Iris pigment epithelial cell (primary cell): ENCODE measurements around the gene CD52.

Source experiments
- DNase-seq: peaks from one replicate; pipeline ENCODE4 v3.0.0-alpha.2; 2011; ENCODE audit warnings: low read depth

CD52 gene

GRCh38 chr1:26335774-26336476 is 18.2 kb downstream of the CD52 start:
- no peak for DNase-seq

GRCh38 chr1:26336477-26337205 is 18.9 kb downstream of the CD52 start:
- no peak for DNase-seq

- no peak for DNase-seq
Measured at GRCh38 chr1:26337206-26337535, 19.4 kb downstream of the CD52 start.

GRCh38 chr1:26337625-26338024 is 19.9 kb downstream of the CD52 start:
- DNase-seq: no peak

GRCh38 chr1:26338670-26339069 is 20.9 kb downstream of the CD52 start:
- DNase-seq: no peak

GRCh38 chr1:26340047-26340481 is 22.3 kb downstream of the CD52 start:
- no peak for DNase-seq

GRCh38 chr1:26344147-26344920 is 26.6 kb downstream of the CD52 start:
- no peak for DNase-seq

- DNase-seq: no peak
Measured at GRCh38 chr1:26345718-26346117, 28.0 kb downstream of the CD52 start.

- no peak for DNase-seq
Measured at GRCh38 chr1:26346274-26347033, 28.7 kb downstream of the CD52 start.

- DNase-seq: peak; percentile 89
Measured at GRCh38 chr1:26349188-26349876, 31.6 kb downstream of the CD52 start.

- no peak for DNase-seq
Measured at GRCh38 chr1:26349877-26350244, 32.1 kb downstream of the CD52 start.

GRCh38 chr1:26350343-26350700 is 32.6 kb downstream of the CD52 start:
- no peak for DNase-seq

GRCh38 chr1:26350701-26351589 is 33.2 kb downstream of the CD52 start:
- DNase-seq: no peak

GRCh38 chr1:26351590-26352337 is 34.0 kb downstream of the CD52 start:
- peak; percentile 74 for DNase-seq

- DNase-seq: no peak
Measured at GRCh38 chr1:26352338-26352679, 34.6 kb downstream of the CD52 start.

- DNase-seq: no peak
Measured at GRCh38 chr1:26353210-26353859, 35.6 kb downstream of the CD52 start.

- DNase-seq: no peak
Measured at GRCh38 chr1:26353976-26354820, 36.4 kb downstream of the CD52 start, which contains the start of gene CRYBG2. CRYBG2 (minus strand) TSS chr1:26354130; CDS start chr1:26346657, 7,473 bp downstream.

- DNase-seq: no peak
Measured at GRCh38 chr1:26354972-26355371, 37.2 kb downstream of the CD52 start.

GRCh38 chr1:26356106-26356505 is 38.3 kb downstream of the CD52 start:
- DNase-seq: no peak
